ENCODE measurements around the gene DNAI2.

- TF ChIP-seq, protein P1, sequence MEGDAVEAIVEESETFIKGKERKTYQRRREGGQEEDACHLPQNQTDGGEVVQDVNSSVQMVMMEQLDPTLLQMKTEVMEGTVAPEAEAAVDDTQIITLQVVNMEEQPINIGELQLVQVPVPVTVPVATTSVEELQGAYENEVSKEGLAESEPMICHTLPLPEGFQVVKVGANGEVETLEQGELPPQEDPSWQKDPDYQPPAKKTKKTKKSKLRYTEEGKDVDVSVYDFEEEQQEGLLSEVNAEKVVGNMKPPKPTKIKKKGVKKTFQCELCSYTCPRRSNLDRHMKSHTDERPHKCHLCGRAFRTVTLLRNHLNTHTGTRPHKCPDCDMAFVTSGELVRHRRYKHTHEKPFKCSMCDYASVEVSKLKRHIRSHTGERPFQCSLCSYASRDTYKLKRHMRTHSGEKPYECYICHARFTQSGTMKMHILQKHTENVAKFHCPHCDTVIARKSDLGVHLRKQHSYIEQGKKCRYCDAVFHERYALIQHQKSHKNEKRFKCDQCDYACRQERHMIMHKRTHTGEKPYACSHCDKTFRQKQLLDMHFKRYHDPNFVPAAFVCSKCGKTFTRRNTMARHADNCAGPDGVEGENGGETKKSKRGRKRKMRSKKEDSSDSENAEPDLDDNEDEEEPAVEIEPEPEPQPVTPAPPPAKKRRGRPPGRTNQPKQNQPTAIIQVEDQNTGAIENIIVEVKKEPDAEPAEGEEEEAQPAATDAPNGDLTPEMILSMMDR (IDR thresholded peaks at IDR 0.05; ENCODE audit: low read length), result no peak
- no peak for TF ChIP-seq EZH2 (IDR thresholded peaks at IDR 0.05; ENCODE audit: borderline replicate concordance, low read length)
These were observed 43.0 kb downstream of the DNAI2 start for GRCh38 chr17:74317071-74317470.
